Activated CD8-positive, alpha-beta T cell treated with anti-CD3 and anti-CD28 coated beads for 36 hours (primary cell): ENCODE measurements around the gene LGR4. TPM values are rescaled to one million over a fixed set of nuclear protein-coding genes. Genes with fewer than 3 reads are reported as not detected.
A peak's percentile ranks its signal among the peaks of the same experiment; 100 is the strongest.

Source experiments
- ATAC-seq: fragments of 200-7000 bp; cut with Tn5 transposase; one replicate; pipeline ENCODE4 v1.10.0; 2021; ENCODE audit warnings: mild to moderate bottlenecking, moderate library complexity
- CTCF ChIA-PET: fragments of 350-600 bp; sonication (Branson Sonifier 250); formaldehyde crosslinking; loops from one replicate; lab custom pipeline; 2021; ENCODE audit warnings: antibody characterized with exemption; lab: Charles Lee
- POLR2A ChIA-PET: fragments of 350-600 bp; sonication (Branson Sonifier 250); formaldehyde crosslinking; loops from one replicate; lab custom pipeline; 2021; ENCODE audit warnings: antibody characterized with exemption; lab: Charles Lee
- DNase-seq: peaks from one replicate; pipeline ENCODE4 v3.0.0-alpha.2; 2020
- H3K27ac Mint-ChIP-seq: one replicate; pipeline ENCODE4 v1.8.0; 2021; ENCODE audit warnings: mild to moderate bottlenecking, mixed read lengths
- H3K27me3 Mint-ChIP-seq: one replicate; pipeline ENCODE4 v1.8.0; 2021; ENCODE audit warnings: mixed read lengths
- H3K36me3 Mint-ChIP-seq: one replicate; pipeline ENCODE4 v1.8.0; 2021; ENCODE audit warnings: low read depth, mixed read lengths
- H3K4me1 Mint-ChIP-seq: one replicate; pipeline ENCODE4 v1.8.0; 2021; ENCODE audit warnings: low read depth, mixed read lengths
- H3K4me3 Mint-ChIP-seq: one replicate; pipeline ENCODE4 v1.8.0; 2021; ENCODE audit warnings: mild to moderate bottlenecking, moderate library complexity, mixed read lengths
- H3K9me3 Mint-ChIP-seq: one replicate; pipeline ENCODE4 v1.8.0; 2021; ENCODE audit warnings: mixed read lengths
- CTCF ChIP-seq: fragments of 200-600 bp; IDR thresholded peaks from one replicate; pipeline ENCODE4 v1.8.0; 2022; ENCODE audit warnings: antibody characterized with exemption, mild to moderate bottlenecking
- intact Hi-C: fragments of 100-400 bp; cut with micrococcal nuclease; formaldehyde crosslinking; loops from one replicate; pipeline ENCODE4 v1.10.0; 2022
- total RNA-seq, 2 experiments: library from RNA; stranded (reverse); gene quantifications; one replicate each; pipeline ENCODE4 v1.2.3, GENCODE V29; 2021

Gene LGR4
- total RNA-seq, 2 experiments from 2014 or later = 0.09 TPM; not detected in 1

- TF ChIP-seq CTCF = no peak
- no peak for ATAC-seq
- intact Hi-C loops = loop anchor here (10.0 kb wide), 1 partner anchor 113 kb away; the partner anchor contains the start of gene CCDC34
- DNase-seq = no peak
- Mint-ChIP-seq H3K27me3 (peaks cover 6% of the 10 kb centered on the region), H3K9me3 (no peaks in the 10 kb centered on the region), H3K36me3 (no peaks in the 10 kb centered on the region), H3K4me1 (peaks cover 3% of the 10 kb centered on the region), H3K27ac (no peak overlapping the region), H3K4me3 (no peak overlapping the region)
- CTCF ChIA-PET = interaction anchor here (1.0 to 4.1 kb wide), 3 partner anchors 8 to 87 kb away, joined by 3 to 29 read pairs (median 3); no protein-coding TSS in a partner anchor
- POLR2A ChIA-PET = no interaction called here
Measured at GRCh38 chr11:27477831-27478230, 5.2 kb upstream of the LGR4 start.

- intact Hi-C loops = loop anchor here (10.0 kb wide), 1 partner anchor 112 kb away; the partner anchor contains the start of gene CCDC34
- Mint-ChIP-seq H3K4me3 (no peak overlapping the region), H3K4me1 (peaks cover 7% of the 10 kb centered on the region), H3K36me3 (no peaks in the 10 kb centered on the region), H3K27me3 (peaks cover 10% of the 10 kb centered on the region), H3K9me3 (no peaks in the 10 kb centered on the region), H3K27ac (no peak overlapping the region)
- CTCF ChIA-PET = interaction anchor here (1.0 to 4.1 kb wide), 3 partner anchors 8 to 293 kb away, joined by 3 to 29 read pairs (median 3); no protein-coding TSS in a partner anchor
- POLR2A ChIA-PET = no interaction called here
- ATAC-seq = no peak
- no peak for TF ChIP-seq CTCF
- no peak for DNase-seq
Measured at GRCh38 chr11:27477243-27477642, 4.7 kb upstream of the LGR4 start.

- ATAC-seq = no peak
- no peak overlapping the region for H3K4me3 Mint-ChIP-seq
- H3K36me3 Mint-ChIP-seq = no peaks in the 10 kb centered on the region
- peaks cover 13% of the 10 kb centered on the region for H3K4me1 Mint-ChIP-seq
- DNase-seq = no peak
- POLR2A ChIA-PET = no interaction called here
- CTCF ChIA-PET = interaction anchor here (1.1 to 4.1 kb wide), 4 partner anchors 10 to 292 kb away, joined by 3 to 29 read pairs (median 6); no protein-coding TSS in a partner anchor
- TF ChIP-seq CTCF = no peak
- H3K27ac Mint-ChIP-seq = no peak overlapping the region
- H3K9me3 Mint-ChIP-seq = no peaks in the 10 kb centered on the region
- intact Hi-C loops = loop anchor here (10.0 kb wide), 1 partner anchor 111 kb away; the partner anchor contains the start of gene CCDC34
- H3K27me3 Mint-ChIP-seq = peaks cover 13% of the 10 kb centered on the region
Measured at GRCh38 chr11:27475622-27476021, 3.0 kb upstream of the LGR4 start.

GRCh38 chr11:27473017-27473406 lies 422 bp upstream of the LGR4 start:
- H3K27me3 Mint-ChIP-seq = peaks cover 20% of the 10 kb centered on the region
- intact Hi-C loops = loop anchor here (10.0 kb wide), 1 partner anchor 108 kb away; the partner anchor contains the start of gene CCDC34
- ChIA-PET CTCF (interaction anchor here (1.0 to 1.2 kb wide), 2 partner anchors 13 to 24 kb away, joined by 3 to 5 read pairs; no protein-coding TSS in a partner anchor), POLR2A (no interaction called here)
- H3K36me3 Mint-ChIP-seq = no peaks in the 10 kb centered on the region
- ATAC-seq (no peak), DNase-seq (no peak)
- TF ChIP-seq CTCF = no peak
- no peak overlapping the region for H3K27ac Mint-ChIP-seq
- peak overlapping the region; percentile 87 for H3K4me3 Mint-ChIP-seq
- H3K9me3 Mint-ChIP-seq = no peaks in the 10 kb centered on the region
- H3K4me1 Mint-ChIP-seq = peaks cover 13% of the 10 kb centered on the region
